BE2C (cell line): ENCODE data around the gene POLDIP2.

Experiments used
- DNase-seq: peaks from one replicate; pipeline ENCODE4 v3.0.0-alpha.2; 2020
- H3K27me3 ChIP-seq: fragments of 250-450 bp; sonication (Bioruptor Pico); 2 replicates; pipeline ENCODE4 v1.5.1; 2020; ENCODE audit warnings: mild to moderate bottlenecking
- H3K36me3 ChIP-seq: fragments of 250-450 bp; sonication (Bioruptor Pico); 2 replicates; pipeline ENCODE4 v1.5.1; 2020; ENCODE audit warnings: mild to moderate bottlenecking
- H3K4me1 ChIP-seq: fragments of 250-450 bp; sonication (Bioruptor Pico); 2 replicates; pipeline ENCODE4 v1.5.1; 2020
- H3K4me3 ChIP-seq: 2 replicates; pipeline ENCODE4 v1.5.1; 2011; ENCODE audit warnings: low read depth, low read length
- H3K9me3 ChIP-seq: fragments of 250-450 bp; sonication (Bioruptor Pico); 2 replicates; pipeline ENCODE4 v1.5.1; 2020
- CTCF ChIP-seq: IDR thresholded peaks from 2 replicates; pipeline ENCODE4 v1.5.1; 2012; ENCODE audit warnings: mild to moderate bottlenecking, low read depth, low read length

Gene POLDIP2

DNA sequence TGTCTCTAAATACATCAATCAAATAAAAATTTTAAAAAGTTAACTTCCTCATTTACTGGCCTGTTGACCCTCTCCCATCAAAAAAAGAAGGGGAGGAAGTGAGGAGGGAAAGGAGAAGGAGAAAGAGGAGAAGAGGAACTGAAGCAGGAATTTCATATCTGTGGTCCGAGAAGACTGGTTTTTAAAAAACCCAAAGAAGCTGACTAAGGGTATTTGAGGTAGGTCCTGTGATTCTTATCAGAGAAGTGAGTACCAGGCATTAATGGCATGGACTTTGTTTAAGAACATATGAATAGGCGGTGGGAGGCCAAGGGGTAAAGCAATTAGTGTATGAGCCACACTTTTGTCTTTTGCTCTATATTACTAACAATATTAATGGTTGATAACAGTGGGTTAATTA lies 46.7 kb upstream of the POLDIP2 start:
- H3K4me1 ChIP-seq = no peaks in the 10 kb centered on the region
- no peaks in the 10 kb centered on the region for H3K36me3 ChIP-seq
- H3K4me3 ChIP-seq = no peak overlapping the region
- no peak for DNase-seq
- no peaks in the 10 kb centered on the region for H3K9me3 ChIP-seq
- TF ChIP-seq CTCF = no peak
- H3K27me3 ChIP-seq = no peaks in the 10 kb centered on the region

- H3K4me1 ChIP-seq = no peaks in the 10 kb centered on the region
- no peaks in the 10 kb centered on the region for H3K9me3 ChIP-seq
- DNase-seq = no peak
- no peaks in the 10 kb centered on the region for H3K27me3 ChIP-seq
- no peak overlapping the region for H3K4me3 ChIP-seq
- H3K36me3 ChIP-seq = no peaks in the 10 kb centered on the region
- TF ChIP-seq CTCF = no peak
Observed at GRCh38 chr17:28402844-28403243, 45.5 kb upstream of the POLDIP2 start.

DNA sequence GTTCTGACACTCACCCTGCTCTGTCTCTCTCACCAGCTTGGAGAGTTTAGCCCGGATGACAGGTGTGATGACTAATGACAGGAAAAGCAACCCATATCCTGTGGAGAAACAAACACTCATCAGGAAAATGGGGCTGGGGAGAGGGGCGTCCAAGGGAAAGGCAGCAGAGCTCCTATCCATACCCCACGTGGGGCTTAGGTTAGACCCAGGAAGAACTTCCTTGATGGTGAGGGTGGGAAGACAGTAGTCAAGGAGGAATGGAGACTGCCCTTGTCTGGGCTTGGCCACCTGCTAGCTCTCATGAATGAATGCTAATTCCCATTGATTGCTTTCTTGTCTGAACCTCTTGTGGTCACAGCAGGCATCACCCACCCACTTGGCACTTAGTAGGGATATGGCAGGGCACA lies 44.9 kb upstream of the POLDIP2 start:
- Histone ChIP-seq H3K27me3 (no peaks in the 10 kb centered on the region), H3K4me1 (no peaks in the 10 kb centered on the region), H3K9me3 (no peaks in the 10 kb centered on the region), H3K4me3 (no peak overlapping the region), H3K36me3 (no peaks in the 10 kb centered on the region)
- TF ChIP-seq CTCF = no peak
- DNase-seq = no peak

DNA sequence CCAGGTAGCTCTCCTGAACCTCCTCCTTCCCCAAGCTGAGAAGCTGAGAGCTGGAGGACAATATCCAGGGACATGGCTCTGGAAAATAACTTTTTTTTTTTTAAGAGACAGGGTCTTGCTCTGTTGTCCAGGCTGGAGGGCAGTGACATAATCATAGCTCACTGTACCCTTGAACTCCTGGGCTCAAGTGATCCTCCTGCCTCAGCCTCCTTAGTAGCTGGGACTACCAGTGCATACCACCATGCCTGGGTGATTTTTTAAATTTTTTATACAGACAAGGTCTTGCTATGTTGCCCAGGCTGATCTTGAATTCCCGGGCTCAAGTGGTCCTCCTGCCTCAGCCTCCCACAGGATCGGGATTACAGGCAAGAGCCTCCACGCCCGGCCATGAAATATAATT lies 42.5 kb upstream of the POLDIP2 start:
- Histone ChIP-seq H3K9me3 (no peaks in the 10 kb centered on the region), H3K4me3 (no peak overlapping the region), H3K4me1 (no peaks in the 10 kb centered on the region), H3K27me3 (no peaks in the 10 kb centered on the region), H3K36me3 (no peaks in the 10 kb centered on the region)
- no peak for DNase-seq
- TF ChIP-seq CTCF = no peak

GRCh38 chr17:28398280-28398981 lies 41.1 kb upstream of the POLDIP2 start:
- H3K4me1 ChIP-seq = no peaks in the 10 kb centered on the region
- H3K27me3 ChIP-seq = no peaks in the 10 kb centered on the region
- H3K9me3 ChIP-seq = no peaks in the 10 kb centered on the region
- H3K36me3 ChIP-seq = peaks cover 2% of the 10 kb centered on the region; the same call in 1 of the 2 replicates
- DNase-seq = no peak
- no peak overlapping the region for H3K4me3 ChIP-seq
- TF ChIP-seq CTCF = no peak

GRCh38 chr17:28397687-28398279 lies 40.5 kb upstream of the POLDIP2 start:
- H3K36me3 ChIP-seq = peaks cover 2% of the 10 kb centered on the region; the same call in 1 of the 2 replicates
- no peak overlapping the region for H3K4me3 ChIP-seq
- H3K4me1 ChIP-seq = no peaks in the 10 kb centered on the region
- H3K27me3 ChIP-seq = no peaks in the 10 kb centered on the region
- no peaks in the 10 kb centered on the region for H3K9me3 ChIP-seq
- no peak for DNase-seq
- TF ChIP-seq CTCF = no peak
